Uterus (tissue), 4 donors: Measurements from ENCODE around the gene SMIM44. TPM values are rescaled to one million over a fixed set of nuclear protein-coding genes. Genes with fewer than 3 reads are reported as not detected.
A peak's percentile ranks its signal among the peaks of the same experiment; 100 is the strongest.

Experiments used
- DNase-seq, 2 donors: peaks; one replicate each; pipeline ENCODE4 v3.0.0-alpha.2; 2019 to 2020
- H3K27ac ChIP-seq, 2 donors: fragments of 200-600 bp; sonication (generic); 1 replicate in 1 of 2; 2 replicates in 1 of 2; pipeline ENCODE4 v1.5.1; 2016 to 2018
- H3K27me3 ChIP-seq, 2 donors: fragments of 200-600 bp; sonication (generic); one replicate each; pipeline ENCODE4 v1.5.1; 2018 to 2019; ENCODE audit warnings: control low read depth in 1 of 2
- H3K36me3 ChIP-seq, 2 donors: fragments of 200-600 bp; sonication (generic); one replicate each; pipeline ENCODE4 v1.5.1; 2019; ENCODE audit warnings: control low read depth in 1 of 2
- H3K4me1 ChIP-seq, 2 donors: fragments of 200-600 bp; sonication (generic); one replicate each; pipeline ENCODE4 v1.5.1; 2018 to 2019; ENCODE audit warnings: control low read depth in 1 of 2
- H3K4me3 ChIP-seq, 2 donors: fragments of 200-600 bp; sonication (generic); 1 replicate in 1 of 2; 2 replicates in 1 of 2; pipeline ENCODE4 v1.5.1; 2018 to 2019; ENCODE audit warnings: mild to moderate bottlenecking in 1 of 2
- H3K9me3 ChIP-seq, 2 donors: fragments of 200-600 bp; sonication (generic); one replicate each; pipeline ENCODE4 v1.5.1; 2019; ENCODE audit warnings: control low read depth in 1 of 2
- POLR2A ChIP-seq, 2 donors: fragments of 450-650 bp; IDR thresholded peaks; one replicate each; pipeline ENCODE4 v1.6.1; 2016; ENCODE audit warnings: antibody characterized with exemption in 2 of 2, mild to moderate bottlenecking in 1 of 2, moderate library complexity in 1 of 2
- intact Hi-C: fragments of 100-400 bp; cut with DNase I; formaldehyde crosslinking; loops from one replicate; pipeline ENCODE4 v1.15.1; 2023; ENCODE audit warnings: low total_unique reads
- total RNA-seq, 4 donors: library from RNA; depleted of rRNA in 3 of 4; stranded (reverse); fragments of >200 nt in 3 of 4; gene quantifications; one replicate each; pipeline versions ENCODE4 v1.1.0 to v1.2.4, GENCODE V29; 2014 to 2023
- TF ChIP-seq, protein P1 (sequence below), 4 experiments: fragments of 200-600 bp in 2 of 4; fragments of 450-650 bp in 2 of 4; sonication (generic) in 2 of 4; IDR thresholded peaks; one replicate each; pipeline ENCODE4 v1.5.1; 2016 to 2019; ENCODE audit warnings: antibody characterized with exemption in 4 of 4, mild to moderate bottlenecking in 2 of 4, moderate library complexity in 1 of 4
- donor health status: DM: yes; HTN: yes; CAD: no.

Gene SMIM44
- total RNA-seq, 4 donors from 2014 or later = not detected

DNA sequence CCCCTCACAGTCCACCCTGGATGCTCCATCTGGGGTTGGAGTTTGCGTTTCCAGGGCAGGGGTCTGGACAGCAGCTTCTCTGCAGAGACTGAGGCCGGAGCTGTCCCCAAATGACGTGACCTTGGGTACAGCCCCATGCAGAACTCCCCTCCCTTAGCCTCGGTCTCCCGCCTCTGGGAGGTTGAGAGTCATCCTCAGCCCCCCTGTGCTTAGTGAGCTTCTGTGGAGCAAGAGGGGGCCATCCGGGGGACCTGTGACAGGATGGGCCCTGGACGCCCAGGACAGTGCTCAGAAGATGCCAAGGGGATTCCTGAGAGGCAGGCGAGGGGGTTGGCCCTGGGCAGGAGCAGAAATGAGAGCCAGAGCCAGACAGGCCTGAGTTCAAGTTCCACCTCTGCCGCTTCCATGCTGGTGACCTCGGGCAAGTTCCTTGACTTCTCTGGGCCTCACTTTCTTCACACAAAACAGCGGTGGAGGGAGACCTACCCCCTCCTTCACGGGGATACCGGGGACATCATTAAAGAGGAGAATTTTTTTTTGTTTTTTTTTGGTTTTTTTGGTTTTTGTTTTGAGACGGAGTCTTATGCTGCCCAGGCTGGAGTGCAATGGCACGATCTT is 23.2 kb downstream of the SMIM44 start:
- Histone ChIP-seq H3K4me3 (no peak overlapping the region), H3K27me3 (no peaks in the 10 kb centered on the region), H3K4me1 (peaks cover 9 to 36% of the 10 kb centered on the region in 2 donors), H3K9me3 (no peaks in the 10 kb centered on the region), H3K36me3 (no peaks in the 10 kb centered on the region), H3K27ac (peak overlapping the region; percentile 91 to 98)
- TF ChIP-seq POLR2A (IDR thresholded peaks at IDR 0.05) = no peak
- TF ChIP-seq, protein P1, sequence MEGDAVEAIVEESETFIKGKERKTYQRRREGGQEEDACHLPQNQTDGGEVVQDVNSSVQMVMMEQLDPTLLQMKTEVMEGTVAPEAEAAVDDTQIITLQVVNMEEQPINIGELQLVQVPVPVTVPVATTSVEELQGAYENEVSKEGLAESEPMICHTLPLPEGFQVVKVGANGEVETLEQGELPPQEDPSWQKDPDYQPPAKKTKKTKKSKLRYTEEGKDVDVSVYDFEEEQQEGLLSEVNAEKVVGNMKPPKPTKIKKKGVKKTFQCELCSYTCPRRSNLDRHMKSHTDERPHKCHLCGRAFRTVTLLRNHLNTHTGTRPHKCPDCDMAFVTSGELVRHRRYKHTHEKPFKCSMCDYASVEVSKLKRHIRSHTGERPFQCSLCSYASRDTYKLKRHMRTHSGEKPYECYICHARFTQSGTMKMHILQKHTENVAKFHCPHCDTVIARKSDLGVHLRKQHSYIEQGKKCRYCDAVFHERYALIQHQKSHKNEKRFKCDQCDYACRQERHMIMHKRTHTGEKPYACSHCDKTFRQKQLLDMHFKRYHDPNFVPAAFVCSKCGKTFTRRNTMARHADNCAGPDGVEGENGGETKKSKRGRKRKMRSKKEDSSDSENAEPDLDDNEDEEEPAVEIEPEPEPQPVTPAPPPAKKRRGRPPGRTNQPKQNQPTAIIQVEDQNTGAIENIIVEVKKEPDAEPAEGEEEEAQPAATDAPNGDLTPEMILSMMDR (IDR thresholded peaks at IDR 0.05) = no peak
- DNase-seq = no peak
- intact Hi-C loops = no loop called here

DNA sequence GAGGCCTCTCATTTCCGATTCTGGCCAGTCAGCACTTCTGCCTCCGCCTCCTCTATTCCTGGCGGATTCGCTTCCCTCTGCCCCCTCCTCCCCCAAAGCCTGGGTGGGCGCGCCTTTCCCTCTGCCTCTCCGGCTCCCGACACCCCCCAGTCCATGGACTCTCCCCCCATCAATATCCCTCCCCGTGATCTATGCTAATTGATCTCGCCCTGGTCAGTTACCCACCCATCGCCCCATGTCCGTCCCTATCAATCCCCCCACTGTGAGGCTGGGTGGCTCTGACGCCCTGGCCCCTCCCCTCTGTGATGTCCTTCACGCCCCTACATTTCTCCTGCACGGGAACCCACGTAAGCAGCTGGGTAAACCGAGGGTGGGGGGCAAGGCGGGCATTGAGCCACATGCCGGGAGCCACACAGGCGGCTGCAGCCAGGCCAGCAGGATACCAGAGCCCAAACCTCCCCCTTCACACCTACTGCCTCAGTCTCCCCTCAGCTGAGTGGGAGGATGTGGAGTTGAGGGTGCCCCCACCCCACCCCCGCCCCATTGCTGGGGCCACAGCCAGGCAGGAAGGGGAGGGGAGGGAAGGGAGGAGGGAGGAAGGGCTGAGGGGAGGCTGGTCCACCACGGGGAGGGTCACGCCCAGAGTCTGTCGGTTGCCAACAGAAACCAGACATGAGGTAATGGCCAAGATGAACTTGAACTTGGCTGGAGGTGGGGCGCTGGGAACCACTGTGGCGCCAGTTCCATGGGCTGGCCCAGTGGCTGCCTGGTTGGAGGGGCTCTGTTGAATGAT is 24.0 kb downstream of the SMIM44 start:
- intact Hi-C loops = no loop called here
- Histone ChIP-seq H3K27ac (peak overlapping the region; percentile 91 to 98), H3K27me3 (no peaks in the 10 kb centered on the region), H3K4me1 (peaks cover 9 to 36% of the 10 kb centered on the region in 2 donors), H3K9me3 (no peaks in the 10 kb centered on the region), H3K4me3 (peak overlapping the region in 1 of 2 donors; percentile 9), H3K36me3 (no peaks in the 10 kb centered on the region)
- DNase-seq = peak; percentile 95
- TF ChIP-seq, protein P1 (IDR thresholded peaks at IDR 0.05) = no peak
- TF ChIP-seq POLR2A (IDR thresholded peaks at IDR 0.05) = no peak

DNA sequence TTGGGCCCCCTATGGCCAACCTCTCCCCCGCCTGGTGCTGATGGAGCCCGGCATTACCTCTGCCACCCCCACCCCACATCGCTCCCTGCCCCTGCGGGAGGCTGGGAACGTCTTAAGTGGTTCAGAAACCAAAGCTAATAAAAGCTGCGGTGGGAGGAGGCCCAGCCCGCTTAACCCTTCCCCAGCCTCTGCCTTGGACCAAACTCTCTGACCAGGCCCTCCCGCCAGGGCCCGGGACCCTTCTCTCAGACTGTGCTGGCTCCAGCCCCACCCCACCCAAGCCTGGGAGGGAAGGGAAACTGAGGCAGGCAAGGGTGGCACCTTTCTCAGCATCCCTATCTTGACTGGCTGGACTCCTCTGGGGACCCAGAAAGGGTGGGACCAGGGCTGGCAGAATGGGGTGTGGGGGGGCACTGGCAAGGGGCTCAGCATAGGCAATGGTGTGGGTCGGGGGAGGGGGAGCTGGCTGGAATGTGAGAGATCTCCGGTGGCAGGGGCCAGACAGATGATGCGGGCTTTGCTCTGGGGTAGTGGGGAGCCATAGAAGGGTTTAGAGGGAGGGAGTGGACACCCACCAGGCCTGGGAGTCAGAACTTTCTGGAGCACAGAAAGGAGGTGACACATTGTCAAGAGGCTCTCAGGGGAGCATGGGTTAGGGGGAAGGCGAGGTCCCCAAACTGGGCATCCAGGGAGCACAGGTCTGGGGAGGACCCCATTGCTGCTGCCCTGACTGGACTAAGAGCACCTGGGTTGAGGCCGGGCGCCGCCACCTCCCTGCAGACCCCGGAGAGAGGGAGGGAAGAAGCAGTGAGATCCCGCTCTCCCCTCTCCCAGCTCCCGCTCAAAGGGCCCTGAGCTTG is 24.8 kb downstream of the SMIM44 start:
- H3K4me1 ChIP-seq = peaks cover 9 to 36% of the 10 kb centered on the region in 2 donors
- H3K27ac ChIP-seq = peak overlapping the region; percentile 91 to 98
- no peaks in the 10 kb centered on the region for H3K27me3 ChIP-seq
- DNase-seq = no peak
- intact Hi-C loops = no loop called here
- H3K4me3 ChIP-seq = peak overlapping the region in 1 of 2 donors; percentile 9
- no peaks in the 10 kb centered on the region for H3K9me3 ChIP-seq
- H3K36me3 ChIP-seq = no peaks in the 10 kb centered on the region
- TF ChIP-seq, protein P1 (IDR thresholded peaks at IDR 0.05) = no peak
- TF ChIP-seq POLR2A (IDR thresholded peaks at IDR 0.05) = no peak

DNA sequence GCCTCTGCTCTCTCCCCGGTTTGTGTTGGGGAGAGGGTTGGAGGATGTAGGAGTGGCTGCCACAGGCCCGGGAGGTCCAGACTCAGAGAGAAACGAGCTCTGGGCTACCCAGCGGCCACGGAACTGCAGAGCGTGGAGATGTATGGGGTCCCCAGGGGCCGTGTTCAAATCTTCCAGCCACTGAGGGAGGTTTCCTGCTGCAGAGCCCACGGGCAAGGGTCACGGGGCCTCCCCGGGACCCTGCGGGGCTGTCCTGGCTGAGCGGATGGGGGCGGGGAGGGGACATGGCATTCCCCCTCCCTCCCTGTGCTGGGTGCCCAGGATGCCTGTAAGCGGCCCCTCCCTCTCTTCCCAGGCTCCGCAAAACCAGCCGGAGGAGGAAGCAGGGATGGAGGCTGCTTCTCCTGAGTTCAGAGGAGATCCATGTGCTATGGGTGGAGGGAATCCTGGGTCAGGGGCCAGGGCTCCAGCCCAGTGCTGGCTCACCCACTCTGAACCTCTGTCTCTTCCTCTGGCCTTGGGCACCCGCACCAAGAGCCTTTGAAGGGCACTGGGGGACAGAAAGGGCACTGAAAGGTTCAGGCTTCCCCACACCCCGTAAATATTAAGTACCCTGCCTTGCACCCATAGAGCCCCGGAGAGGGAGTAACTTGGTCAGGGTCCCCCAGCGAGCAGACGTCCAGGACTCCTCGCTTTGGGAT is 25.6 kb downstream of the SMIM44 start:
- no peaks in the 10 kb centered on the region for H3K36me3 ChIP-seq
- H3K4me3 ChIP-seq = no peak overlapping the region
- DNase-seq = no peak
- TF ChIP-seq, protein P1 (IDR thresholded peaks at IDR 0.05) = no peak
- no peak for TF ChIP-seq POLR2A (IDR thresholded peaks at IDR 0.05)
- peaks cover 9 to 36% of the 10 kb centered on the region in 2 donors for H3K4me1 ChIP-seq
- H3K27ac ChIP-seq = peak overlapping the region; percentile 91 to 98
- intact Hi-C loops = no loop called here
- H3K27me3 ChIP-seq = no peaks in the 10 kb centered on the region
- H3K9me3 ChIP-seq = no peaks in the 10 kb centered on the region
